NCI-H526 (cell line): ENCODE data around the gene RASGRF1.

Source experiments
- DNase-seq, 2 experiments: peaks; one replicate each; lab custom pipeline; 2025; lab: John Stamatoyannopoulos, UW

The RASGRF1 gene

GRCh38 chr15:78912316-78912715, 178.3 kb downstream of the RASGRF1 start:
- no peak for DNase-seq

GRCh38 chr15:78910271-78910670, 180.3 kb downstream of the RASGRF1 start:
- no peak for DNase-seq
